Fibroblast of lung (primary cell): ENCODE data around the gene MAN1A2. TPM values are rescaled to one million over a fixed set of nuclear protein-coding genes. Genes with fewer than 3 reads are reported as not detected.

Experiments
- DNase-seq, 2 donors: peaks; one replicate each; pipeline versions ENCODE4 v3.0.0 to v3.0.0-alpha.2; 2010; ENCODE audit warnings: low read depth in 2 of 2
- H2AFZ ChIP-seq: 2 replicates; pipeline ENCODE4 v1.5.1; 2012; ENCODE audit warnings: low read length, control low read depth, inconsistent platforms
- H3K27ac ChIP-seq: 2 replicates; pipeline ENCODE4 v1.5.1; 2011; ENCODE audit warnings: low read length, control low read depth; ENCODE audit not compliant: insufficient read depth
- H3K27me3 ChIP-seq: 2 replicates; pipeline ENCODE4 v1.5.1; 2011; ENCODE audit warnings: mild to moderate bottlenecking, low read length; ENCODE audit not compliant: control insufficient read depth, insufficient read depth
- H3K36me3 ChIP-seq: 2 replicates; pipeline ENCODE4 v1.5.1; 2011; ENCODE audit warnings: low read length; ENCODE audit not compliant: control insufficient read depth, insufficient read depth
- H3K4me1 ChIP-seq: 2 replicates; pipeline ENCODE4 v1.5.1; 2011; ENCODE audit warnings: low read length; ENCODE audit not compliant: control insufficient read depth, insufficient read depth; ENCODE audit errors: extremely low read depth
- H3K4me2 ChIP-seq: 2 replicates; pipeline ENCODE4 v1.5.1; 2011; ENCODE audit warnings: low read length, control low read depth; ENCODE audit not compliant: insufficient read depth; ENCODE audit errors: extremely low read depth
- H3K4me3 ChIP-seq, 4 experiments: fragments of 200-600 bp in 1 of 4; sonication (generic) in 1 of 4; replicated peaks in 1 of 4; 2 replicates each; pipeline ENCODE4 v1.5.1; 2011 to 2016; ENCODE audit warnings: low read length in 4 of 4, low read depth in 3 of 4, mild to moderate bottlenecking in 3 of 4, control low read depth in 2 of 4, inconsistent platforms in 1 of 4, mixed read lengths in 1 of 4; ENCODE audit not compliant: insufficient read depth in 1 of 4; ENCODE audit errors: control extremely low read depth in 1 of 4
- H3K79me2 ChIP-seq: 2 replicates; pipeline ENCODE4 v1.5.1; 2012; ENCODE audit warnings: mild to moderate bottlenecking, low read length, inconsistent platforms; ENCODE audit not compliant: control insufficient read depth, insufficient read depth
- H3K9ac ChIP-seq: 2 replicates; pipeline ENCODE4 v1.5.1; 2011; ENCODE audit warnings: mild to moderate bottlenecking, low read length, control low read depth; ENCODE audit not compliant: insufficient read depth
- H3K9me3 ChIP-seq: 2 replicates; pipeline ENCODE4 v1.5.1; 2012; ENCODE audit warnings: low read depth, low read length; ENCODE audit not compliant: control insufficient read depth, insufficient read depth
- H4K20me1 ChIP-seq: 2 replicates; pipeline ENCODE4 v1.5.1; 2011; ENCODE audit warnings: low read length; ENCODE audit not compliant: control insufficient read depth, insufficient read depth; ENCODE audit errors: extremely low read depth
- CTCF ChIP-seq, 2 donors: IDR thresholded peaks in 1 of 2; conservative IDR thresholded peaks in 1 of 2; 1 replicate in 1 of 2; 2 replicates in 1 of 2; pipeline ENCODE4 v1.5.1; 2011 to 2012; ENCODE audit warnings: low read length in 2 of 2, control low read depth in 1 of 2, inconsistent platforms in 1 of 2, low read depth in 1 of 2, mild to moderate bottlenecking in 1 of 2
- EZH2 ChIP-seq: IDR thresholded peaks from 2 replicates; pipeline ENCODE4 v1.5.1; 2012; ENCODE audit warnings: low read length, control low read depth, mild to moderate bottlenecking; ENCODE audit errors: missing control alignments
- polyA plus RNA-seq, 2 donors: library from polyadenylated mRNA; depleted of rRNA in 1 of 2; stranded (reverse) in 1 of 2; unstranded in 1 of 2; fragments of >200 nt; gene quantifications; 2 replicates each; pipeline ENCODE4 v1.2.1, GENCODE V29; 2011 to 2012; ENCODE audit warnings: missing spikeins in 1 of 2
- total RNA-seq: library from RNA; depleted of rRNA; stranded (reverse); fragments of >200 nt; gene quantifications from 2 replicates; pipeline ENCODE4 v1.2.1, GENCODE V29; 2014

The MAN1A2 gene
- total and polyA plus RNA-seq, 2 donors (not counting 1 experiment from before 2014, with no cell fraction given): 41.9 to 43.6 TPM

GRCh38 chr1:117427297-117427696 is 60.0 kb downstream of the MAN1A2 start:
- H3K36me3 ChIP-seq: peaks cover 2% of the 10 kb centered on the region
- no peak overlapping the region for H3K9ac ChIP-seq
- H3K4me2 ChIP-seq: no peak overlapping the region
- no peak overlapping the region for H3K27ac ChIP-seq
- no peaks in the 10 kb centered on the region for H3K9me3 ChIP-seq
- no peaks in the 10 kb centered on the region for H3K4me1 ChIP-seq
- no peaks in the 10 kb centered on the region for H4K20me1 ChIP-seq
- H3K4me3 ChIP-seq: no peak overlapping the region
- H3K79me2 ChIP-seq: no peaks in the 10 kb centered on the region
- no peak overlapping the region for H2AFZ ChIP-seq
- no peak for TF ChIP-seq CTCF (conservative IDR thresholded peaks at IDR 0.05 in 1 of 2, IDR thresholded peaks at IDR 0.05 in 1 of 2; ENCODE audit: low read depth in 1 of 2, low read length in 2 of 2)
- TF ChIP-seq EZH2: no peak
- no peak for DNase-seq
- no peaks in the 10 kb centered on the region for H3K27me3 ChIP-seq

GRCh38 chr1:117433943-117434342 is 66.7 kb downstream of the MAN1A2 start:
- Histone ChIP-seq H2AFZ (no peak overlapping the region), H3K9ac (no peak overlapping the region), H3K27me3 (no peaks in the 10 kb centered on the region), H3K4me1 (no peaks in the 10 kb centered on the region), H3K27ac (no peak overlapping the region), H3K79me2 (no peaks in the 10 kb centered on the region), H3K4me2 (no peak overlapping the region), H3K4me3 (no peak overlapping the region), H4K20me1 (no peaks in the 10 kb centered on the region), H3K9me3 (no peaks in the 10 kb centered on the region), H3K36me3 (no peaks in the 10 kb centered on the region)
- DNase-seq: no peak
- no peak for TF ChIP-seq CTCF (conservative IDR thresholded peaks at IDR 0.05 in 1 of 2, IDR thresholded peaks at IDR 0.05 in 1 of 2; ENCODE audit: low read depth in 1 of 2, low read length in 2 of 2)
- TF ChIP-seq EZH2: no peak

- Histone ChIP-seq H3K4me2 (no peak overlapping the region), H3K9me3 (no peaks in the 10 kb centered on the region), H3K4me3 (no peak overlapping the region), H3K4me1 (no peaks in the 10 kb centered on the region), H3K36me3 (no peaks in the 10 kb centered on the region), H3K27me3 (no peaks in the 10 kb centered on the region), H2AFZ (no peak overlapping the region), H3K27ac (no peak overlapping the region), H3K9ac (no peak overlapping the region), H3K79me2 (no peaks in the 10 kb centered on the region), H4K20me1 (no peaks in the 10 kb centered on the region)
- peak in 1 of 2 donors; percentile 12 for DNase-seq
- TF ChIP-seq CTCF (conservative IDR thresholded peaks at IDR 0.05 in 1 of 2, IDR thresholded peaks at IDR 0.05 in 1 of 2; ENCODE audit: low read depth in 1 of 2, low read length in 2 of 2) (no peak), EZH2 (no peak)
Measured at GRCh38 chr1:117436513-117436912, 69.3 kb downstream of the MAN1A2 start.
